HG02981 (cell line): ENCODE results near the gene PAGE2.
"Not testable (repeated sequence)": the region's sequence is repeated elsewhere in the genome, so short reads cannot be mapped to it uniquely, and the experiment has no call there.

Experiments
- ATAC-seq: cut with Tn5 transposase; IDR thresholded peaks from one replicate; pipeline ENCODE4 v1.9.1; 2021; ENCODE audit warnings: mild to moderate bottlenecking, moderate library complexity; ENCODE audit not compliant: unreplicated experiment

Gene PAGE2

DNA sequence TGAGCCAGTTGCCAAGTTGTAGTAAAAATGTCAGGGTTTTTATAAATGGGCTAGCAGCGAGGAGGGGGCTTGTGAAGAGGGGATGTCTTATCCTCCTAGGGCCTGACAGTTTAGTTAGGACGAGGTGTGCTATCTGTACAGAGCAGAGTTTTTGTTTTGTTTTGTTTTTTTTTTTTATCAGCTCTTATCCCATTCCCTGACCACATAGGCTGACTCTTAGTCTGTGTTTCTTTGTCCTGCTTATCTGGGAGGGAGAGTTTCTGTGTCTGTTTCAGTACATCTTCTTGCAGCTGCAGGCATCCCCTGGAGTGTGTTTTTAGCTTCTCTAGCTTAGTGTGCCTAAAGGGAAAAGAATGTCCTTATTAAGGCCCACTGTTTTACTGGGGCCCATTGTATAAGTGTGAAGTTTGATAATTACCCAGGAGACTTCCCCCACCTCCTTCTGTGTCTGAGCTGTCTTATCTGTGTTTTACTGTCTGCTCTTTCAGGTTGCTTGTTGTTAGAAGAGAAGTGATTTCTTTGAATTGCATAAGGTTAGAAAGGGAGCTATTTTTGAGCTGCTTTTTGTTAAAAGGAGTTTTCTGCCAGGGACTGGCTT lies 32.0 kb downstream of the PAGE2 start:
- no peak for ATAC-seq

DNA sequence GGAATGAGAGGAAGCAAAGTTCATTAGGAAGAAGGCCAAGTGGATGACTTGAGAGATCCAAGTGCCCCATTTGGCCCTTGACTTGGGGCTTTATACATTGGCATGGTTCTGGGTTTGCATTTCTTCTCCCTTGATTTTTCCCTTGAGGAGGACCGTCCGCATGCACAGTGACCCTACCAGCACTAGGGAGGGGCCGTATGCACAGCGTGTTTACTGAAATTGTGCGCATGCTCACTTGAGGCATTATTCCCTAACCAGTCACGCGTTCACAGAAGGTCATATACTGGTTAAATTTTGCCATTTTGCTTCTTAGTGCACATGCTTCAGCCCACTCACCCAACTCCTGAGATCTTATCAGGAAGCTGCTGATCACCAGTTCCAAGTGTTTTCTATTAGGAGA lies 35.1 kb downstream of the PAGE2 start:
- ATAC-seq = no peak

DNA sequence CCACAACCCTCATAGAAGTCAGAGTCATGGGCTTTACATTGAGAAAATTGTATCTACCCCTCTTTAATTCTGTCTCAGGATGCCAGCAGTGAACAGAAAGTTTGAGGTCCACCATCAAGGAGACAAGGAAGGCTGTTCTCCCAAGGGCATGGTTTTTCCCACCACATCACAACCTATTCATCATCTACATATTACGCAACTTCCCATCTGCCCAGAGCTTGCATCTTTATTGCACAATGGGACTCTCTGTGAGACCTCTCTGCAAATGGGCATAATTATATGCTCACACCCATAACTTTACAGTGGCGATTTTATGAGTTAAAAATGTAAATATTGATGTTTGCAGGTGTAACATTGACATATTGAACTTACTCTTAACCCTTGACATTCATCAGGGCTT lies 38.9 kb downstream of the PAGE2 start:
- ATAC-seq = no peak

DNA sequence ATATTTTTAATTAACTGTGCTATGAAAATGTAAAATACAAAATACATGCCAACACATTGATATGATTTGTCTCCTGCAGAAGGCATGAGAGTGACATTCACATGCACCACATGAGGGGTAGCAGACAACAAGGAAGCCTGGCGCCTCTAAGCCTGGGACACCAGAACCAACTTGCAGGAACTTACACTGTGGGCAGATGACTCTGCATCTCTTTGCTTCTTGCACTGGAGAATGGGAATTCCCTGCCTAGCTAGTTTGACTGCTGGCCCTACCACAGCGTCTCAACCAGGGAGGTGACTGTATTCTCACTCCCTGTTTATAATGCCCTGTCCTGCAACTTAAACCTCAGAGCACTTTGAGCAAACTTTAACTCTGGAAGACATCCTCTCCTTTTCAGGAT lies 40.5 kb downstream of the PAGE2 start:
- no peak for ATAC-seq

DNA sequence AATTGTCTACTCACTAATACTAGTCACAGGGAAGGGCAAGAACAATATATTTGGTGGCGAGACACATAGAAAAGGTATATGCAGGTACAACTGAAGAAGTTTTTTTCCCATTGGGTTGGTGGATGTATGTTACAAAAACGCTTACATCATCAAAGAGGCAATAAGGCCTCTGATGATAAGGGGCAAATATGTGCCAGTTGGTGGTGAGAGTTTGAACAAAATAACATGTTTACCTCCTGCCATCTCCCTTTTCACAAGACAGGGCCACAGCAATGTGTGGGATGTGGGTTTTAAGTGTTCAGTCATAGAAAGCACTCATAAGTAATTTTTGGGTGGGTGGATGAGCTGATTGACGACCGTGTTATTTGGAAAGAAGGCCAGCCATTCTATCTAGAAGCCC lies 41.7 kb downstream of the PAGE2 start:
- no peak for ATAC-seq

DNA sequence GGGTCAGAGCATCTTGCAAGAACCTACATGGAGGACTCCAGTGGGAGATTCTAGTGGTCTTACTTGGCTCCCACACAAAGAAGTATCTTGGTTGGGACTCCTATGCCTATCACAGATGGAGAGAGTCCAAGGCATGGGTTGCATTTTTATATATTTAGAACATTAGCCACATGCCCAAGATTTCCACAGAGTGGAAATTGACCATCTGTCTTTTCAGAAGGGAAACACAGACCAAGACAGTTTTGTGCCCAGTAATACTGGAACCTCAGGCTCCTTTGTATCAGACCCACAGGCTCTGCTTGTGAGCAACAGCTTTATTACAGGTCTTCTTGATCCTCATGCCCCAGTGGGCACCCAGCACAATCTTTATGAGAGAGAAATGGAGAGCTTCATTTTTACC lies 43.6 kb downstream of the PAGE2 start:
- ATAC-seq = no peak

DNA sequence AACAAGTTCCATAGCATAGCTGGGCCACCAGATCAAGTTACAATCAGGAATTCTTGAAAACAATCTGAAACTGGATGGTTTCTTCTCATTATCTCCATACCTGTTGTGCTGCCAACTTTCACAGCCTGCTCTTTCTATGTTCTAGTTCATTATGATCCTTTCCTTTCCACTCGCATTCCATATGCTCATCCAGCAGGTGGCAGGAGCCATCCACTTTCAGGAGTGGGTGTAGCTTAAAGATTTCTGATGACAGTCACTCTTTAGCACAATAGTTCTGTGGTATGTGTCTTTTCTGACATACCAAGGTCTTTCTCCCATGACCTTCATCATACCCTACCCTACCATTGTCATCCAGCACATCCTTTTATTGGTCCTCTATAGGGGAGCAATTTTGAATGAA lies 46.4 kb downstream of the PAGE2 start:
- no peak for ATAC-seq

DNA sequence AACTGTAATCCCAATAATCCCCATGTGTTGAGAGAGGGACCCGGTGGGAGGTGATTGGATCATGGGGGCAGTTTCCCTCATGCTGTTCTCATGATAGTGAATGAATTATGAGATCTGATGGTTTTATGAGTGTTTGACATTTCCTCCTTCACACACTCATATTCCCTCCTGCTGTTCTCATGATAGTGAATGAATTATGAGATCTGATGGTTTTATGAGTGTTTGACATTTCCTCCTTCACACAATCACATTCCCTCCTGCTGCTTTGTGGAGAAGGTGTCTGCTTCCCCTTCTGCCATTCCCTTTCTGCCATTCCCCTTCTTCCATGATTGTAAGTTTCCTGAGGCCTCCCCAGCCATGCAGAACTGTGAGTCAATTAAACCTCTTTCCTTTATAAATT lies 52.0 kb downstream of the PAGE2 start:
- ATAC-seq = not testable (repeated sequence)
